Activated naive CD8-positive, alpha-beta T cell treated with anti-CD3 and anti-CD28 coated beads, Interleukin-2, amount 10 ng/mL, durations not matched to agents 7 days and 5 days (primary cell): ENCODE results near the gene TM4SF4. TPM values are rescaled to one million over a fixed set of nuclear protein-coding genes. Genes with fewer than 3 reads are reported as not detected.

Experiments
- ATAC-seq: fragments of 150-1000 bp; cut with Tn5 transposase; one replicate; pipeline ENCODE4 v1.10.0; 2021; ENCODE audit warnings: low read depth, moderate library complexity
- POLR2A ChIA-PET: fragments of 350-600 bp; sonication (Branson Sonifier 250); formaldehyde crosslinking; loops from one replicate; lab custom pipeline; 2021; ENCODE audit warnings: antibody characterized with exemption; lab: Charles Lee
- DNase-seq: peaks from one replicate; pipeline ENCODE4 v3.0.0; 2021
- H3K27ac Mint-ChIP-seq: one replicate; pipeline ENCODE4 v1.8.0; 2022; ENCODE audit warnings: mild to moderate bottlenecking, mixed read lengths
- H3K27me3 Mint-ChIP-seq: one replicate; pipeline ENCODE4 v1.8.0; 2022; ENCODE audit warnings: mild to moderate bottlenecking, moderate library complexity, mixed read lengths
- H3K36me3 Mint-ChIP-seq: one replicate; pipeline ENCODE4 v1.8.0; 2021; ENCODE audit warnings: mild to moderate bottlenecking, mixed read lengths
- H3K4me1 Mint-ChIP-seq: one replicate; pipeline ENCODE4 v1.8.0; 2021; ENCODE audit warnings: mixed read lengths
- H3K4me3 Mint-ChIP-seq: one replicate; pipeline ENCODE4 v1.8.0; 2022; ENCODE audit warnings: mild to moderate bottlenecking, moderate library complexity, mixed read lengths
- H3K9me3 Mint-ChIP-seq: one replicate; pipeline ENCODE4 v1.8.0; 2021; ENCODE audit warnings: mixed read lengths
- total RNA-seq, 2 experiments: library from RNA; stranded (reverse); gene quantifications; one replicate each; pipeline ENCODE4 v1.2.3, GENCODE V29; 2021

The TM4SF4 gene
- total RNA-seq, 2 experiments from 2014 or later, result not detected

GRCh38 chr3:149542375-149543312 is 68.1 kb downstream of the TM4SF4 start:
- ATAC-seq (no peak), DNase-seq (no peak)
- no peak overlapping the region for H3K4me3 Mint-ChIP-seq
- no peaks in the 10 kb centered on the region for H3K9me3 Mint-ChIP-seq
- H3K27me3 Mint-ChIP-seq, result peaks cover 11% of the 10 kb centered on the region
- POLR2A ChIA-PET, result no interaction called here
- H3K36me3 Mint-ChIP-seq, result no peaks in the 10 kb centered on the region
- peaks cover 2% of the 10 kb centered on the region for H3K4me1 Mint-ChIP-seq
- no peak overlapping the region for H3K27ac Mint-ChIP-seq

GRCh38 chr3:149545049-149545448 is 70.6 kb downstream of the TM4SF4 start:
- no peak overlapping the region for H3K27ac Mint-ChIP-seq
- H3K4me3 Mint-ChIP-seq, result no peak overlapping the region
- no peak for DNase-seq
- POLR2A ChIA-PET, result no interaction called here
- ATAC-seq, result no peak
- peaks cover 17% of the 10 kb centered on the region for H3K27me3 Mint-ChIP-seq
- no peaks in the 10 kb centered on the region for H3K36me3 Mint-ChIP-seq
- H3K9me3 Mint-ChIP-seq, result no peaks in the 10 kb centered on the region
- peaks cover 2% of the 10 kb centered on the region for H3K4me1 Mint-ChIP-seq

- H3K4me1 Mint-ChIP-seq, result peaks cover 2% of the 10 kb centered on the region
- no peaks in the 10 kb centered on the region for H3K9me3 Mint-ChIP-seq
- POLR2A ChIA-PET, result no interaction called here
- DNase-seq (no peak), ATAC-seq (no peak)
- H3K4me3 Mint-ChIP-seq, result no peak overlapping the region
- H3K27me3 Mint-ChIP-seq, result peaks cover 28% of the 10 kb centered on the region
- H3K36me3 Mint-ChIP-seq, result no peaks in the 10 kb centered on the region
- H3K27ac Mint-ChIP-seq, result no peak overlapping the region
These were observed 72.9 kb downstream of the TM4SF4 start for GRCh38 chr3:149547413-149547812.

- Mint-ChIP-seq H3K4me1 (peaks cover 2% of the 10 kb centered on the region), H3K4me3 (no peak overlapping the region), H3K36me3 (no peaks in the 10 kb centered on the region), H3K27me3 (peaks cover 33% of the 10 kb centered on the region), H3K9me3 (no peaks in the 10 kb centered on the region), H3K27ac (no peak overlapping the region)
- ATAC-seq (no peak), DNase-seq (no peak)
- POLR2A ChIA-PET, result no interaction called here
These were observed 73.6 kb downstream of the TM4SF4 start for GRCh38 chr3:149547954-149548668.

GRCh38 chr3:149548669-149549065 is 74.2 kb downstream of the TM4SF4 start:
- H3K4me1 Mint-ChIP-seq, result peaks cover 2% of the 10 kb centered on the region
- DNase-seq (no peak), ATAC-seq (no peak)
- H3K9me3 Mint-ChIP-seq, result no peaks in the 10 kb centered on the region
- no peaks in the 10 kb centered on the region for H3K36me3 Mint-ChIP-seq
- no peak overlapping the region for H3K27ac Mint-ChIP-seq
- H3K27me3 Mint-ChIP-seq, result peaks cover 37% of the 10 kb centered on the region
- H3K4me3 Mint-ChIP-seq, result no peak overlapping the region
- POLR2A ChIA-PET, result no interaction called here

GRCh38 chr3:149551500-149551899 is 77.0 kb downstream of the TM4SF4 start:
- ATAC-seq, result no peak
- POLR2A ChIA-PET, result no interaction called here
- H3K4me3 Mint-ChIP-seq, result no peak overlapping the region
- DNase-seq, result no peak
- H3K4me1 Mint-ChIP-seq, result peaks cover 2% of the 10 kb centered on the region
- H3K9me3 Mint-ChIP-seq, result no peaks in the 10 kb centered on the region
- no peaks in the 10 kb centered on the region for H3K36me3 Mint-ChIP-seq
- no peak overlapping the region for H3K27ac Mint-ChIP-seq
- peaks cover 40% of the 10 kb centered on the region for H3K27me3 Mint-ChIP-seq

- POLR2A ChIA-PET, result no interaction called here
- no peak for ATAC-seq
- Mint-ChIP-seq H3K4me1 (no peaks in the 10 kb centered on the region), H3K27ac (no peak overlapping the region), H3K4me3 (no peak overlapping the region), H3K27me3 (peaks cover 39% of the 10 kb centered on the region), H3K36me3 (no peaks in the 10 kb centered on the region), H3K9me3 (no peaks in the 10 kb centered on the region)
- no peak for DNase-seq
These were observed 78.2 kb downstream of the TM4SF4 start for GRCh38 chr3:149552700-149553099.

Other genes with a start within 250 kb of the TM4SF4 start
- not detected for gene TM4SF18, start 141.1 kb upstream of the TM4SF4 start, total RNA-seq
- gene TM4SF1, start 97.0 kb upstream of the TM4SF4 start, total RNA-seq, result not detected
- gene WWTR1, start 183.3 kb downstream of the TM4SF4 start, total RNA-seq, result under 1 TPM; 0.55 to 0.79 TPM